Mesenteric fat pad (tissue), 1 donor: ENCODE results near the gene GDF2. TPM values are rescaled to one million over a fixed set of nuclear protein-coding genes. Genes with fewer than 3 reads are reported as not detected.

Source experiments
- DNase-seq: peaks from one replicate; pipeline ENCODE4 v3.0.0-alpha.2; 2020; ENCODE audit warnings: low spot score
- total RNA-seq: library from RNA; stranded (reverse); fragmentation: NEBNext Ultra II Directional; extraction: Animal tissue kit (Norgen Biotek cat#: 25700); gene quantifications from one replicate; pipeline ENCODE4 v1.2.1, GENCODE V29; 2021
- donor health status: DM: yes; HTN: yes; CAD: no.

GDF2 gene
- total RNA-seq, 1 donor from 2014 or later: not detected

DNA sequence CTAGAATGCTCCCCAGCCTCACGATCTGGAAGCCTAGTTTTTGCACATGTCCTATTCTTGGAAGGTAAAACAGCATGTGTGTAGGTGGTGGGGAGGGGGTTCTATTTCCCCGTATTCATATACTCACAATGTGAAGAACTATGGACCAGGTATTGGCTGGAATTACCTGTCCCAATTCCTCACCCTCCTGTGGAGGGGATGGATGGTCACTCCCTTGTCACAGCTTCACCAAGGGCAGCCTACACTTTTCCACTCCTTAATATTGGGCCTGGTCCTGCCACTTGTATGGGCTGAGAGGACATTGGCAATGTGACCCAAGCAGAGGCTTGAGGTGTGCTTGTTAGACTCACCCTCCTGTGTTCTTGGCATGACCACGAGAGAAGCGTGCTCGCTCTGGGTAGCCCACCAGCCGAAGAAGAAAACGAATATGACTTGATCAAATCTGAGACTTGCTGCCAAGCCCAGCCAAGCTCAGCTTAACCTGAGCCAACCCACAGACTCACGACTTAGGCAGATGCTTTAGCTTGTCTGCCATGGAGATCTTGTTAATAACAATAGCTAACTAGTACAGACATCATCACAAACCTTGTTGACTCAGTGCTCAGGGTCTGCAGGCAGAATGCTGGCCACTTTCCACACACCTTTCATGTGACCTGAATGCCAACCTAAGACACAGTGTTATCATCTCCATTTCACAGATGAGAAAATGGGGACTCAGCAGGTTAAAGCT lies 44.6 kb downstream of the GDF2 start:
- DNase-seq: peak; percentile 55

DNA sequence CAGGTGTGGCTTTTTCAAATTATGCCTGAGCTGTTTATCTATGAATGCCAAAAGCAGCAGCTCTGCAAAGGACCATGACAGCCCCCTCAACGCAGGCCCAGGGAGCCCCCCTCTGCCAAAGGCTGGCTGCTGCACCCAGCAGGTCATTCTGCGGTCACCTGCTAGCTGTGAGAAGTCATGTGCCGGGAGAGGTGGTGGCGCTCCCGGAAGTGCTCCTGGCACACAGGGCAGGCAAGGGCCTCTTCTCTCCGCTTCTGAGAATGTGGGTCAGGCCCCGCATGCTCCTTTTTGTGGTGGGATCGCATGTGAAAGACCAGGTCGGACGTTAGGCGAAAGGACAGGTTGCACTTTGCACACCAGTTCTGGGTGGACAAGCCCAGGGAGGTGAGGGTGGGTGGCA lies 45.4 kb downstream of the GDF2 start:
- peak; percentile 51 for DNase-seq

DNA sequence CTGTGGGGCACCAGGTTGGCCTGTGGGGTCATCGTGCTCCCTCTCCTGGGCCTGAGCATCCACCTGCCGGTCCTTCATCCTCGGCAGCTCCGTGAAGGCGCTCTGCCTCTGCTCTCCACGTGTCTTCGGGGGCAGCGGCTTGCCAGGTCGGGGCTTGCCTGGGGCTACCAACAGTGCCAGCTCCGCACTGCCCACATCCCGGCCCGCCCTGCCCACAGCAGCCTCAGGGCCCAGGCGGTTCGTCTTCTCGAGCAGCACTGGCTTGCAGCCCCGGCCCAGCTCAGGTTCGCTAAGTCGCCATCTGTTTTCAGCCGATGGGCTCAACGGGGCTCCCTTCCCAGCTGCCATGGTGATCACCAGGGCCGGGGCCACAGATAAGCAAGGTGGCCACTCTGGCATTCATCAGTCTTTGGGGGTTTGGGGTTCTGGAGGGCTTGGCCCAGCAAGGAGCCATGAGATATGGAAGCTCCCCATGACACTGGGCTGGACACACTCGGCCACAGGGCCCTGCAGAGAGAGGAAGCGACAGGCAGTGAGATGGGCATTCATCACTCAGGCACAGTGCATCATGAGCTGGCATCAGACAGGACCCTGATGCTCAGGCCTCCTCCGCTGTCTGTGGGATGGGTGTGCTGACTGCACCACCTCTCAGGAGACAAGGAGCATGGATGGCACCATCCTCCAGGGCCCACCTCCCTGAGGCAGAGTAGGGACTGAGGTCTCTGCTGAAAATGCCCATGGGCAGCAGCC lies 46.4 kb downstream of the GDF2 start:
- peak; percentile 82 for DNase-seq

GRCh38 chr10:47369251-47369894 lies 47.1 kb downstream of the GDF2 start:
- peak; percentile 76 for DNase-seq

GRCh38 chr10:47370015-47370767 lies 47.9 kb downstream of the GDF2 start:
- DNase-seq: peak; percentile 62

DNA sequence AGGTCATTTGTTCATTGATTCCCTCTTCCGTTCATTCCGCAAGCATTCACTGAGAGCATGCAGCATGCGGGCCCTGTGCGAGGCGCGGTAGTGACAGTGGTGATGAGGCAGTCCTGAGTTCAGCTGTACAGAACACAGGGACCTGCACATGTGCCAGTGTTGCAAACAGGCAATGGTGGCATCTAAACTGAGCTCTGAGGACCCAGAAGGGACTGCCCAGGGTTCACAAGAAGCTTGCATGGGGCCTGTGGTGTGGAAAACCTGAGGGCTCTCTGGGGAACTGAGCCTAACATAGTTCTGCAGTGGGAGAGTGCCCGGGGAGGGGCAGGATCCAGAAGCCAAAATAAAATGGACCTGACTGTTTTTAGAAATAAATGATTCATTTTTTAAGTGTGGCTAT lies 48.6 kb downstream of the GDF2 start:
- peak; percentile 62 for DNase-seq

DNA sequence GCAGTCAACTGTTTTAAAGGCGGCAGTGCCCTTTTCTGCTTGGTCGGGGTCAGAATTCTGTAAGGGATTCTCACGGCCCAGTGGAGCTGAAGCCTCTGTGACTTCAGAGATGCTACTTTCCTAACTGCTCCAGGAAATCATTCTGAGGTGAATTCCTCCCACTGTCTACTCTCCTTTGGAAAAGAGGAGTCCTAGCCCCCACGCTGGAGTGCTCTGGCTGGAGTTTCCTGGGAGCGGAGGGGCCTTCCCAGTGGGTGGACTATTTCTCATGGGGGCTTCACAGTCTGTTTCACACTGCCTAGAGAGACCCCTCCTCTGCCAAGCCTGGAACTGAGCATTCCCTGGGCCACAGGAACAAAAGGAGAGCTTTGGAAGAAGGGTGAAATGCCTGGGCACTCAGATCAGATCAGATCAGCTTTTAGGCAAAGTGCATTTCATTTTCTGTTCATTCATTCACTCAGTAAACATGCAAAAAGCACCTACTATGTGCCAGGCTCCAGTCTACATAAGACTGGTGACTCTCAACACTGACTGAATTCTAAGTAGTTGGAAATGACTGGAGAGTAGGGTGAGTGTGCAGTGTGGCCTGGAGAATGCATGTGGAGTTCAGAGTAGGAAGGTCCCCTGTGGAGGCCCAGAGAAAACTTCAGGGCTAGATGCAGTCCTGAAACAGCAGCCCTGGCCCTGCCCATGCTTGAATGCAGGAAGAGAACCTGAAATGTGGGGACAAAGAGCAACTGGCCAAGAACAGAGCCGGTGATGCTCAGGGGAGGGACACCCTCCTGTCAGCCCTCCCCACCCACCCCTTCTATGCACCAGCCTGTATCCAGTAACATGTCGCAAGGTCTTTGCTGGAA lies 49.6 kb downstream of the GDF2 start:
- peak; percentile 64 for DNase-seq

DNA sequence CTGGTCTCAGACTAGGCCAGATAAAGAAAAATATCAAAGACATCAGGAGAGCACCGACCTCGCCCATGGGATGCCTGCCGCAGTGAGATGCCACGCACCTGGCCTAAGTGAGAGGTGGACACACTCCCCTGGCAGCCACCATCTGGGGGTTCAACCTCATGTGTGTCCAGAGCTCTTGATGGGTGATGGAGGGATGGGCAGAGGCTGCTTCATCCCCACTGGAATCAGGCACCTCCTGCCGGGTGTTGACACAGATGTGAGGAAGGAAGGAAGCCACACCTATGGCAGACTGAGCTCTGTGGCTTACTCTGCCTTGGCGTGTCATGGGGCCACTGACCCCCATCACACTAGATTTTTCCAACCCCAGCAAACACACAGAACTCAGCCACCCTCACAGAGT lies 50.5 kb downstream of the GDF2 start:
- peak; percentile 84 for DNase-seq

DNA sequence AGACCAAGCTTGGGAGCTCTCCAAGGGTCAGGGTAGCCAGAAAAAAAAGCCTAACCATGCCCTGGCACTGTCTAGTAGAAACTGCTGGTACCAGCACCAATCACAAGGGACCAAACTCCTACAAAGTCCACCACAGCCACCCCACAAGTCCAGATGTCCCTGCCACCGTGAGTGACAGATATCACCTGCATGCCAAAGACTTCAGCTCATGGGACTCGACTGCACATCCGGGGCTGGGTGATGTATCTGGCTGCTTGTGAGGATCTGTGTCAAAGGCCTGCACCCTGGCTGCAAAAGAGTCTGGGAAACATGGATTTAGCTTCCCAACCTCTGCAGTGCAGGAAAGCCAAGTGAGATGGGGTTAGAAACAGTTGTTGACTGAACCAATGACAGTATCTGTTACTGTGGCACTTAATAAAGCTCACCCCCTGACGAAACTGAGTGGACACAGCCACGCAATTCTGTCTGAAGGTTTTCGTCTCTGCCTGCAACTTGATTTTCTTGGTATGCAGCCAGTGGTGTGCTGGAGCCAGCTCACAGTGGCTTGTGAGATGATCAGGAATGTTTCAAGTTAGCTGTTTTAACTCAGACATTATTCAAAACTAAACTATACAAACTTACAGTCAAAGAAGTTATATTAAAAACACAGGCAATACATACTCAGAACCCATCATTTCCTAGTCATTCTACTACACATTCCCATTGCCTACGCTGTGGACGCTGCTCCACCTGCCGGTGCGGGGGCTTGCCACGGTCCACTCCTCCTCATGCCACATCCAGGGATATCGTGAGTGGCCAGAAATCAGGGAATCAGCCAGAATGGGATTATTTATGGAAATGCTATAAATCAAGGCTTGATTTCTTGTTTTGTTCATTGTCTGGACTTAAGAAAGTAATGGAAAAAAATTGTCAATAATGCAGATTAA lies 52.6 kb downstream of the GDF2 start:
- DNase-seq: peak; percentile 35

GRCh38 chr10:47376522-47377220 lies 54.4 kb downstream of the GDF2 start:
- peak; percentile 37 for DNase-seq

Other genes starting within 250 kb of the GDF2 start
- gene GDF10, start 22.3 kb upstream of the GDF2 start, total RNA-seq: 0.26 TPM
- not detected for gene RBP3, start 25.9 kb downstream of the GDF2 start, total RNA-seq
- 0.10 TPM for gene ZNF488, start 61.8 kb downstream of the GDF2 start, total RNA-seq
- not detected for gene ANXA8, start 161.7 kb downstream of the GDF2 start, total RNA-seq
- not detected for gene FAM25G, start 169.2 kb downstream of the GDF2 start, total RNA-seq
- gene AGAP9, start 201.2 kb downstream of the GDF2 start, total RNA-seq: 4.7 TPM